Fibroblast of skin of right biceps (primary cell): ENCODE results near the gene RAE1.
A peak's percentile ranks its signal among the peaks of the same experiment; 100 is the strongest.
"Not testable (repeated sequence)": the region's sequence is repeated elsewhere in the genome, so short reads cannot be mapped to it uniquely, and the experiment has no call there.

Source experiments
- DNase-seq: peaks from one replicate; pipeline ENCODE4 v3.0.0-alpha.2; 2013

The RAE1 gene

GRCh38 chr20:57326667-57327455 is 24.2 kb upstream of the RAE1 start:
- no peak for DNase-seq

- DNase-seq, result no peak
These were observed 23.2 kb upstream of the RAE1 start for GRCh38 chr20:57327820-57328219.

- no peak for DNase-seq
These were observed 21.3 kb upstream of the RAE1 start, which contains the start of gene SPO11 for GRCh38 chr20:57329608-57330221. TSS of gene SPO11 (plus strand) at chr20:57329803. CDS start at chr20:57329868, 65 bp downstream.

GRCh38 chr20:57330998-57331397 is 20.1 kb upstream of the RAE1 start:
- no peak for DNase-seq

GRCh38 chr20:57332105-57333089 is 18.7 kb upstream of the RAE1 start:
- no peak for DNase-seq

- no peak for DNase-seq
These were observed 15.7 kb upstream of the RAE1 start for GRCh38 chr20:57335392-57335791.

- no peak for DNase-seq
These were observed 9.4 kb upstream of the RAE1 start for GRCh38 chr20:57341663-57342062.

GRCh38 chr20:57342829-57343228 is 8.2 kb upstream of the RAE1 start:
- DNase-seq, result peak; percentile 33

GRCh38 chr20:57346477-57346876 is 4.6 kb upstream of the RAE1 start:
- peak; percentile 75 for DNase-seq

GRCh38 chr20:57347393-57347792 is 3.7 kb upstream of the RAE1 start:
- DNase-seq, result no peak

GRCh38 chr20:57348200-57348921 is 2.7 kb upstream of the RAE1 start:
- not testable (repeated sequence) for DNase-seq

- DNase-seq, result not testable (repeated sequence)
These were observed 2.0 kb upstream of the RAE1 start for GRCh38 chr20:57348922-57349574.

- DNase-seq, result peak; percentile 7
These were observed 859 bp upstream of the RAE1 start for GRCh38 chr20:57350081-57350710.

GRCh38 chr20:57350726-57351041 is 371 bp upstream of the RAE1 start:
- DNase-seq, result not testable (repeated sequence)

GRCh38 chr20:57352305-57352704 is 1.2 kb downstream of the RAE1 start:
- DNase-seq, result no peak

- DNase-seq, result no peak
These were observed 2.3 kb downstream of the RAE1 start for GRCh38 chr20:57353351-57353750.

GRCh38 chr20:57361517-57361916 is 10.5 kb downstream of the RAE1 start:
- peak; percentile 89 for DNase-seq

GRCh38 chr20:57364451-57364850 is 13.4 kb downstream of the RAE1 start:
- no peak for DNase-seq

- no peak for DNase-seq
These were observed 18.5 kb downstream of the RAE1 start for GRCh38 chr20:57369596-57369995.

GRCh38 chr20:57370316-57370715 is 19.3 kb downstream of the RAE1 start:
- no peak for DNase-seq

GRCh38 chr20:57371363-57371762 is 20.3 kb downstream of the RAE1 start:
- no peak for DNase-seq

GRCh38 chr20:57372157-57372556 is 21.1 kb downstream of the RAE1 start:
- no peak for DNase-seq
